Epithelial cell of proximal tubule (primary cell): ENCODE results near the gene DSG3. TPM values are rescaled to one million over a fixed set of nuclear protein-coding genes. Genes with fewer than 3 reads are reported as not detected.

Source experiments
- DNase-seq: peaks from one replicate; pipeline ENCODE4 v3.0.0-alpha.2; 2011; ENCODE audit warnings: low read depth
- H3K4me3 ChIP-seq: 2 replicates; pipeline ENCODE4 v1.5.1; 2011; ENCODE audit warnings: low read depth, mild to moderate bottlenecking, low read length
- total RNA-seq: library from RNA; depleted of rRNA; stranded (reverse); fragments of >200 nt; gene quantifications from 2 replicates; pipeline ENCODE4 v1.2.3, GENCODE V29; 2015
- TF ChIP-seq, protein P1 (sequence below): conservative IDR thresholded peaks from 2 replicates; pipeline ENCODE4 v1.5.1; 2012; ENCODE audit warnings: low read depth, mild to moderate bottlenecking, low read length

DSG3 gene
- total RNA-seq, 1 donor from 2014 or later = not detected

DNA sequence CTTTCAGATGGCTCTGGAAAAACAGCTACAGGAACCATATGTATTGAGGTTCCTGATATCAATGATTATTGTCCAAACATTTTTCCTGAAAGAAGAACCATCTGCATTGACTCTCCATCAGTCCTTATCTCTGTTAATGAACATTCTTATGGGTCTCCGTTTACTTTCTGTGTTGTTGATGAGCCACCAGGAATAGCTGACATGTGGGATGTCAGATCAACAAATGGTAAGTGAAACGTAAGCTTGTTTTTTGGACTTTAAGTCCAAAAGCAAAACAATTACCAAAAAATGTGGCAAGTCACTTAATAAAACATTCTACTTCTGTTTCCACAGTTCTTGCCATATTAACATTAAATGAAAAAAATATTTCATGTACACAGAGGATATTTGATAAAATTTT, 44.1 kb upstream of the DSG3 start:
- TF ChIP-seq, protein P1, sequence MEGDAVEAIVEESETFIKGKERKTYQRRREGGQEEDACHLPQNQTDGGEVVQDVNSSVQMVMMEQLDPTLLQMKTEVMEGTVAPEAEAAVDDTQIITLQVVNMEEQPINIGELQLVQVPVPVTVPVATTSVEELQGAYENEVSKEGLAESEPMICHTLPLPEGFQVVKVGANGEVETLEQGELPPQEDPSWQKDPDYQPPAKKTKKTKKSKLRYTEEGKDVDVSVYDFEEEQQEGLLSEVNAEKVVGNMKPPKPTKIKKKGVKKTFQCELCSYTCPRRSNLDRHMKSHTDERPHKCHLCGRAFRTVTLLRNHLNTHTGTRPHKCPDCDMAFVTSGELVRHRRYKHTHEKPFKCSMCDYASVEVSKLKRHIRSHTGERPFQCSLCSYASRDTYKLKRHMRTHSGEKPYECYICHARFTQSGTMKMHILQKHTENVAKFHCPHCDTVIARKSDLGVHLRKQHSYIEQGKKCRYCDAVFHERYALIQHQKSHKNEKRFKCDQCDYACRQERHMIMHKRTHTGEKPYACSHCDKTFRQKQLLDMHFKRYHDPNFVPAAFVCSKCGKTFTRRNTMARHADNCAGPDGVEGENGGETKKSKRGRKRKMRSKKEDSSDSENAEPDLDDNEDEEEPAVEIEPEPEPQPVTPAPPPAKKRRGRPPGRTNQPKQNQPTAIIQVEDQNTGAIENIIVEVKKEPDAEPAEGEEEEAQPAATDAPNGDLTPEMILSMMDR = no peak
- no peak for DNase-seq
- H3K4me3 ChIP-seq = no peak overlapping the region

DNA sequence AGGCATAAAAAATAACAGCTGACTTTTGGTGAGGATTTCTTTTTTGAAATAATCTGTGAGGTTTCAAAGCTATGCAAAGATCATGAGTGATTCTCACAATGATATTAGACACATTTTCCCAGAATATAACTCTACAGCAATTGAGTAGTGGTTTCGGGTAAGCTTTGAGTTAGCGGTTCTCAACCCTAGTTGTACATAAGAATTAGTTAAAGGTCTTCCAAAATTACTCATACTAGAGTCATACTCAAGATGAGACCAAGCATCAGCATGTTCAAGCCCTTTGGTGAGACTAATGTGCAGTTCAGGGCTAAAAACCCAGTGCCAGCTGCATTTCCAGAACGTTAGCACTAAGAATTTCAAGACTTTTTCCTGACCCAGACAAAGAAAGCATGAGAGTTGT, 39.9 kb upstream of the DSG3 start:
- DNase-seq = no peak
- TF ChIP-seq, protein P1 = no peak
- no peak overlapping the region for H3K4me3 ChIP-seq

DNA sequence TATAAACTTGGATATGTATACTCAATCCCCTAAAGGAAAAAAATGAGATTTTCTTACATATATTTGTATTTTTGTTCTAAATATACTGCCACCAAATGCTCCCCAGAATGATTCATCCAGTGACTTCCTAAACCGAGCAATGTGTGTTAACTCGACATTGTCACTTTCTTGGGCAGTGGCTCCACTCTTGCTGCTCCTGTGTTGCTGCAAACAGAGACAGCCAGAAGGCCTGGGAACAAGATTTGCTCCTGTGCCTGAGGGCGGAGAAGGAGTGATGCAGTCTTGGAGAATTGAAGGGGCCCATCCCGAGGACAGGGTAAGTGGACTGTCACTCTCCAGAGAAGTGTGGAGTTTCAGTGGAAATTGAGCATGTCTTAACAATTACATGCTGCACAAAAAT, 38.3 kb upstream of the DSG3 start:
- no peak for DNase-seq
- TF ChIP-seq, protein P1 = no peak
- no peak overlapping the region for H3K4me3 ChIP-seq

DNA sequence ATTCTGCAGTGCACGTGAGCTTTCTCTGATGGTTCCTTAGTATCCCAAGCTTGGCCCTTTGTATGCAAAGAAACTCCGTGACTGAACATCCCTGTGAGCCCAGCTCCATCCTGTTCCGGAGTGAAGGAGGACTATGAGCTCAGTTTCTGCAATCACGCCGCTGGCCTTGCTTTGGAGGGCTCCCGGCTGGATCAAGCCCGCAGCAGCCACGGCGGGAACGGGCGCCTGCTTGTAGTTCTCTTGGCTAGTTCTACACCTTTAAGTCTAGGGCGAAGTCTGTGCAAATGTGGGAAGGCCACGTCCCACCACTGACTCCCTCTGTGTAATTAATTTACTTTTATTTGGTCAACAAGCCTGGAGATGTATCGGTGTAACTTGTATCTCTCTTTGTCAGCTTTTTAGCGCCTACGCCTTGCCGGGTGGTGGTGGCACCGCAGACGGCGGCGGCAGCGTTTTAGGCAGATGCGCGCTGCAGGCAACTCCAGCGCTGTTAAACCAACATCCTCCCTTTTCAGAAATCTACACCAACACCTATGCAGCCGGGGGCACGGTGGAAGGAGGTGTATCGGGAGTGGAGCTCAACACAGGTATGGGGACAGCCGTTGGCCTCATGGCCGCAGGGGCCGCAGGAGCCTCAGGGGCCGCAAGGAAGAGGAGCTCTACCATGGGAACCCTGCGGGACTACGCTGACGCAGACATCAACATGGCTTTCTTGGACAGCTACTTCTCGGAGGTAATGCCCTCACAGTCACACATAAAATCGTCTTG, 36.6 kb upstream of the DSG3 start:
- no peak overlapping the region for H3K4me3 ChIP-seq
- no peak for DNase-seq
- TF ChIP-seq, protein P1 = no peak

DNA sequence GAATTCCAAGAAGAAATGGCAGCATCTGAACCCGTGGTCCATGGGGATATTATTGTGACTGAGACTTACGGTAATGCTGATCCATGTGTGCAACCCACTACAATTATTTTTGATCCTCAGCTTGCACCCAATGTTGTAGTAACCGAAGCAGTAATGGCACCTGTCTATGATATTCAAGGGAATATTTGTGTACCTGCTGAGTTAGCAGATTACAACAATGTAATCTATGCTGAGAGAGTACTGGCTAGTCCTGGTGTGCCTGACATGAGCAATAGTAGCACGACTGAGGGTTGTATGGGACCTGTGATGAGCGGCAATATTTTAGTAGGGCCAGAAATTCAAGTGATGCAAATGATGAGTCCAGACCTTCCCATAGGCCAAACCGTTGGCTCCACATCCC, 34.4 kb upstream of the DSG3 start:
- H3K4me3 ChIP-seq = no peak overlapping the region
- no peak for DNase-seq
- TF ChIP-seq, protein P1 = no peak

DNA sequence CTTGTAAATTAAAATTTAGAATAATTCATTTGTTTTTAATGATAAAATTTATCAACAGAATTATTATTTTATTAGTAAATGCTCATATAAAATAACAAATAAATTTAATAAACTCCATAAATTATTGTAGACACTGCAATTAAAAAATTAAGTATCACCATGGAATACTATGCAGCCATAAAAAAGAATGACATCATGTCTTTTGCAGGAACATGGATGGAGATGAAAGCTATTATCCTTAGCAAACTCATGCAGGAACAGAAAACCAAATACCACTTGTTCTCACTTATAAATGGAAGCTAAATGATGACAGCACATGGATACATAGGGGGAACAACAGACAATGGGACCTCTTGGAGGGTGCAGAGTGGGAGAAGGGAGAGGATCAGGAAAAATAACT, 29.7 kb upstream of the DSG3 start:
- no peak for DNase-seq
- TF ChIP-seq, protein P1 = no peak
- H3K4me3 ChIP-seq = no peak overlapping the region

DNA sequence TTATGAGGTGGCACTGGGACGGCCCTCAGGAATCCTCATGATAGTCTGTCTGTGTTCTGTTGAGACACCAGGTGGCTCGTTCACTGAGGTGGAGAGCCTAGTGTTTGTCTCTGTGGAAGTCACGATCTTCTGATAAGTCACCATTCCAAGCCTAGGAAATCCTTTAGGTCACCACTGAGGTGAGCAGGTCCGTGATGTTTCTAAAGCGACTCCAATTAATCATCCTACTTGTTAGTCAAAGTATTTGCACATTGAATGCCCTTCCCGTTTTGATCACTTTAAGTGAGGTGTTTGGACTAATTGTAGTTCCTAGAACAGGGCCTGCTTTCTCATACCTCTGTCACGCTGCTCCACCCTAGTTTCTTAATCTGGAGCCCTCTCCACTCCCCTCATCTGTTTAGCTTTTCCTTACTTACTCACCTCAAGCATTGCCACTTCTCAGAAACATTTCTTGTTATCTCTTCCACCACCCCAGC, 28.0 kb upstream of the DSG3 start:
- TF ChIP-seq, protein P1 = no peak
- DNase-seq = no peak
- no peak overlapping the region for H3K4me3 ChIP-seq
